ENCODE data around the gene DDN. TPM values are rescaled to one million over a fixed set of nuclear protein-coding genes. Genes with fewer than 3 reads are reported as not detected.

The DDN gene
- total and polyA plus RNA-seq, 10 of the 15 experiments (the other 5 are each of a cell fraction or from before 2014, with no cell fraction given): 0.10 to 13.4 (median 3.7) TPM

DNA sequence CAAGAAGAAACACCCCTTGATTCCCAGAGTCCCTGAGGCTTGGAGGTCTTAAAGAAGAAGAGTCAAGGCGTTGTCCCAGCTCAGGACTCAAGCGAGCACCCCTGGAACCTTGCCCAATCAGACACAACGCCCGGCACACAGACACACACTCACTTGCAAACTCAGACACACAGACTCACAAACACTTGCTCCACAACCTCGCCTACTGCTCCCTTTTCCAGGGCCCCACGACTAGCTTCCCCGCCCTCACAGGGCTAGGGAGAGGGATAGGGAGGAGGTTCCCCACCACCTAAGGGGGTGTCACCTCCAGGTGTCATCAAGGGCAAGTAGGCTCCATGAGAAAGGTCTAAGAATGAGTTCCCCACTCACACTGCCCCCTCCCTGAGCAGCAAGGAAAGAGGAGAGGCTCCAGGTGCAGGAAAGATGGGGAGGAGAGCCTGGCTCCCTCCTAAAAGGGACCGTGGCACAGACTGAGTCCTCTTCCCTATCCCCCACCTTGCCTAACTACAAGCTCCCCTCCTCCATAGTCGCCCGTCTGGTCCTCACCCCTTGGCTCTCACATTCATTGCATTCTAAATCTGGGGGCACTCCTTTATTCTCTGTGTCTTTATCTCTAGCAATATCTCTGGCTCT, 28.4 kb downstream of the DDN start:
- H3K36me3 ChIP-seq (ENCODE audit: control insufficient read depth in 2 of 2, insufficient read depth in 2 of 2, low read length in 1 of 2): no peaks in the 10 kb centered on the region
- no peak overlapping the region for H3K27ac ChIP-seq (ENCODE audit: control insufficient read depth, insufficient read depth)
- FAIRE-seq: no peak
- peak overlapping the region; percentile 63; the same call in 1 of the 2 replicates for H3K4me2 ChIP-seq (ENCODE audit: control insufficient read depth, insufficient read depth)
- ChIA-PET CTCF (interaction anchor here (0.6 to 7.1 kb wide), 9 partner anchors 8 to 155 kb away, joined by 3 to 65 read pairs (median 4); no protein-coding TSS in a partner anchor), POLR2A (interaction anchor here (0.6 to 7.4 kb wide), 4 partner anchors 15 to 293 kb away, joined by 3 to 86 read pairs (median 3); partner anchors contain the start of gene ARF3), SMC1A (ENCODE audit: uncharacterized antibody, unreplicated experiment) (interaction anchor here (1.0 to 2.2 kb wide), 2 partner anchors 14 to 36 kb away, joined by 3 to 9 read pairs; no protein-coding TSS in a partner anchor), RAD21 (ENCODE audit: unreplicated experiment) (interaction anchor here (1.1 to 4.3 kb wide), 4 partner anchors 8 to 18 kb away, joined by 3 to 35 read pairs (median 6); partner anchors contain the start of genes ARF3 and WNT1)
- ATAC-seq: no peak
- TF ChIP-seq SIX5 (IDR thresholded peaks at IDR 0.05; ENCODE audit: low read depth, low read length, severe bottlenecking) (no peak), ZNF622 (IDR thresholded peaks at IDR 0.05) (no peak), BCL3 (IDR thresholded peaks at IDR 0.05; ENCODE audit: borderline replicate concordance, insufficient read depth, low read depth, low read length, poor library complexity, severe bottlenecking) (no peak), STAT3 (IDR thresholded peaks at IDR 0.05; ENCODE audit: low read depth, low read length) (no peak), YBX1 (IDR thresholded peaks at IDR 0.05) (no peak), RAD51 (IDR thresholded peaks at IDR 0.05) (no peak)
- no peaks in the 10 kb centered on the region for H3K79me2 ChIP-seq (ENCODE audit: control insufficient read depth, insufficient read depth, low read length)
- intact Hi-C loops (cut with micrococcal nuclease; ENCODE audit: unreplicated experiment) (no loop called here), in situ Hi-C loops (cut with MboI) (no loop called here)
- 47% methylated on average over 10 of the region's 10 CpGs for WGBS (ENCODE audit: insufficient coverage, insufficient replicate concordance, low lambda C conversion rate, missing lambda C conversion rate)
- H3K4me3 ChIP-seq: peak overlapping the region; percentile 40; the same call in 1 of the 2 replicates
- peaks cover 47% of the 10 kb centered on the region for H3K4me1 ChIP-seq (ENCODE audit: control insufficient read depth, insufficient read depth, low read length)
- no peak for DNase-seq (ENCODE audit: low read depth, low spot score)
- H2AFZ ChIP-seq (ENCODE audit: control insufficient read depth, low read depth, low read length): no peak overlapping the region
- H3K9ac ChIP-seq (ENCODE audit: control insufficient read depth, insufficient read depth, low read length): no peak overlapping the region
- peaks cover 19 to 30% of the 10 kb centered on the region in 2 experiments for H3K27me3 ChIP-seq (replicated peaks in 1 of 2; ENCODE audit: control insufficient read depth in 2 of 2, insufficient read depth in 2 of 2, low read length in 1 of 2)
- H4K20me1 ChIP-seq (ENCODE audit: control insufficient read depth, insufficient read depth): no peaks in the 10 kb centered on the region
- BruUV-seq (replicated peaks): no TSS peak
- no peaks in the 10 kb centered on the region for H3K9me3 ChIP-seq (replicated peaks; ENCODE audit: control insufficient read depth, insufficient read depth, low read length)

All from GM12878 (cell line).